Embryonic facial prominence (tissue), 1 donor: ENCODE data around the gene SIGLEC8.
"Not testable (repeated sequence)": the region's sequence is repeated elsewhere in the genome, so short reads cannot be mapped to it uniquely, and the experiment has no call there.

Experiments used
- DNase-seq: peaks from one replicate; pipeline ENCODE4 v3.0.0-alpha.2; 2016; ENCODE audit errors: extremely low spot score

Gene SIGLEC8

DNA sequence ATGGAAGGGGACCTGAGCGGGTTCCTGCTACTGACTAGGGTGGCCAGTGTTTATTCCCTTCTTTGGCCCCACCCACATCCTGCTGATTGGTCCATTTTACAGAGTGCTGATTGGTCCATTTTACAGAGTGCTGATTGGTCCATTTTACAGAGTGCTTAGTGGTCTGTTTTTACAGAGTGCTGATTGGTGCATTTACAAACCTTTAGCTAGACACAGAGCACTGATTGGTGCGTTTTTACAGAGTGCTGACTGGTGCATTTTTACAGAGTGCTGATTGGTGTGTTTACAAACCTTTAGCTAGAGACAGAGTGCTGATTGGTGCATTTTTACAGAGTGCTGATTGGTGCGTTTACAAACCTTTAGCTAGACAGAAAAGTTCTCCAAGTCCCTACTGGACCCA is 10.7 kb downstream of the SIGLEC8 start:
- DNase-seq: not testable (repeated sequence)

GRCh38 chr19:51441410-51442390 is 16.6 kb downstream of the SIGLEC8 start:
- no peak for DNase-seq

DNA sequence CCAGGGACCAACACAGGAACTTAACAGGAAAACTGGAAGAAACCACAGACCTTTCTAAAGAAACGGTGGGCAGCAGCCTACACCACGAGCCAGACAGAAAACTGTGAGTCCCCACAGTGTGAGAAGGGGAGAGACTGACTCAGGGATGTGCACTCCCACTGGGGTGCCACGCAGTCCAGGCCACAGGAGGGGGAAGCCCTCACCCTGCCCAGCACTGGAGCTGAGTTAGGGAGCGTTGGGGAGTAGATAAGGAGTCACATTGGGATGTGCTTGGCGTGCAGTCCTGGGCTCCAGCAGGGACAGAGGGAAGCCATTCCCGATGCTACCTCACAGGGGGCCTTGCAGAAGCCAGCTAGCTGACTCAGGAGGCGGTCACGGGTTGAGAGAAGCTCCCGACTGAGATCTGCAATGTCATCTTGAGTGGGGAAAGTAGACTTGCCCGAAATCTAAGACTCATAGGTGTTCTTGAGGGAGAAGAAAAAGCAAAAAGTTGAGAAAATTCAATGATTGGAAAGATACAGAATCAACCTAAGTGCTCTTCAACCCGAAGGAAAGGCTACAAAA is 17.3 kb downstream of the SIGLEC8 start:
- no peak for DNase-seq

- DNase-seq: no peak
Measured at GRCh38 chr19:51440052-51440451, 18.2 kb downstream of the SIGLEC8 start.

- DNase-seq: no peak
Measured at GRCh38 chr19:51439021-51439465, 19.2 kb downstream of the SIGLEC8 start.

DNA sequence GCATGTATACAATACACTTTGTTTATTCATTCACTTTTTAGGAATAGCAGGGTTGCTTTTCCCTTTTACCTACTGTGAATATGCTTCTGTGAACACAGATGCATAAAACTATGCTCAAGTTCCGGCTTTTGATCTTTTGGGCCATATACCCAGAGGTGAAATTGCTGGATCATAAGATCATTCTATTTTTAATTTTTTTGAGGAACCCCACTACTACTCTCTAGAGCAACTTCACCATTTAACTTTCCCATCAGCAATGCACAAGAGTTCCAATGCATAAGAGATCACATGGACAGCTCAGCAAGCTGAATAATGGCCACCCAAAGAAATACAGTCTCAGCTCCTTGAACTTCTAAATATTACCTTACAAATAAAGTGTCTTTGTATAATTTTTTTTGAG is 23.8 kb downstream of the SIGLEC8 start:
- DNase-seq: no peak

DNA sequence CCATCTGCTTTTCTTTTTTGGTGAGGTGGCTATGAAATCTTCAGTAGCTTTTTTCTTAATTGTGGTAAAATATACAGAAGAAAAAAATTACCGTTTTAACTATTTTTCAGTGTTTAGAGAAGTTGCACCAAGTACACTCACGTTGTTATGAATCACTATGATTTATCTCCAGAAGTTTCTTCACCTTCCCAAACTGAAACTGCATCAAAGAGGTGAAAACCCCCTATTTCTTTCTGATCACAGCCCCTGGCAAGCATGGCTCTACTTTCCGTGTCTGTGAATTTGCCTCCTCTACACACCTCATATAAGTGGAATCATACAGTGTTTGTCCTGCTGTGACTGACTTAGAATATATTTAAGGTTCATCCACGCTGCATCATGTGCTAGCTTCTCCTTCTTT is 25.2 kb downstream of the SIGLEC8 start:
- no peak for DNase-seq

DNA sequence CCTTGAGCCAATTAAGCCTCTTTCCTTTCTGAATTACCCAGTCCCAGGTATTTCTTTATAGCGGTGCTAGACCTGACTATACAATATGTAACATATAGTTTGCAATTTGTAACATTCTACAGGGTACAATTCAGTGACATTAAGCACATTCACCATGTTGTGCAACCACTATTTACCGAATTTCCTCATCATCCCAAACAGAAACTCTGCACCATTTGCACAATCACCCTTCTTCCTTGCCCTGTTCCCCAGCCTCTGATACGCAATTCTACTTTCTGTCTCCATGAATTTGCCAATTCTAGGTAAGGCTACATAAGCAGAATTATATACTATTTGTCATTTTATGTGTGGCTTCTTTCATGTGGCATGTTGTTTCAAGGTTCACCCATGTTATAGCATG is 27.1 kb downstream of the SIGLEC8 start:
- DNase-seq: no peak

DNA sequence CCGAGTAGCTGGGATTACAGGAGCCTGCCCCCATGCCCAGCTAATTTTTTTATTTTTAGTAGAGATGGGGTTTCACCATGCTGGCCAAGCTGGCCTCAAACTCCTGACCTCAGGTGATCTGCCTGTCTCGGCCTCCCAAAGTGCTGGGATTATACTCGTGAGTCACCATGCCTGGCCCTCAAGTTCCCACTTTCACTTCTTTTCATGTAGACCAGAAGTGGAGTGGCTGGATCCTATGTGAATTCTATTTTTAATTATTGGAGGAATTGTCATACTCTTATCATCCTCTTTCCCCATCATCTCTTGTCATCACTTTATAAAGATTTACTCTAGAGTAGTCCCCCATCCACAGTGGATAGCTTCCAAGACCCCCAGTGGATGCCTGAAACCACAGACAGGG is 28.0 kb downstream of the SIGLEC8 start:
- no peak for DNase-seq

DNA sequence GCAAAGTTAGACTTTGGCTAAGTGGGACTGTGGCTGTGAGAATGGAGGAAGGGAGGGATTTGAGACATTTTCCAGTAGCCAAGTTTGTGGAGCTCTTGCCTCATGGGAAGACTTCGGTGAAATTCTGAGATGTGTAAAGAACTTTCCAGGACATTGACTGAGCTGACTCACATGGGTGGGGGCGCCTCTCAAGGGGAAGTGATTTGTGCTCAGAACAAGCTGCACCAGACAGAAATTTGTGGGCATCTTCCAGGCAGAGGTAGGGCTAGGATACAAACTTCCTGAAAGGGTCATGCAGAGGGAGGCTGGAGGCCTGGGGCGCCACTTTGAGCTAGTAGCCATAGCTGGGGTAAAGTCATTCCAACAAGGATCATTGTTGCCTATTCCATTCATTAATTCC is 31.1 kb downstream of the SIGLEC8 start:
- no peak for DNase-seq

- no peak for DNase-seq
Measured at GRCh38 chr19:51422053-51422448, 36.2 kb downstream of the SIGLEC8 start.

- no peak for DNase-seq
Measured at GRCh38 chr19:51421229-51422052, 36.8 kb downstream of the SIGLEC8 start.

DNA sequence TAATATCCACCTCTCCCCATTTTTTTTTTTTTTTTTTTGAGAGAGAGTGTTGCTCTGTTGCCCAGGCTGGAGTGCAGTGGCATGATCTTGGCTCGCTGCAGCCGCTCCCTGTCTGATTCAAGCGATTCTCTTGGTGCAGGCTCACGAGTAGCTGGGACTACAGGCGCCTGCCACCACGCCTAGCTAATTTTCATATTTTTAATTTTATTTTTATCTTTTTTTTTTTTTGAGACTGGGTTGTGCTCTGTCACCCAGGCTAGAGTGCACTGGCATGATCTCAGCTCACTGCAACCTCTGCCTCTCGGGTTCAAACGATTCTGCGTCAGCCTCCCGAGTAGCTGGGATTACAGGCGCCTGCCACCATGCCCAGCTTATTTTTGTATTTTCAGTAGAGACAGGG is 37.7 kb downstream of the SIGLEC8 start:
- not testable (repeated sequence) for DNase-seq

DNA sequence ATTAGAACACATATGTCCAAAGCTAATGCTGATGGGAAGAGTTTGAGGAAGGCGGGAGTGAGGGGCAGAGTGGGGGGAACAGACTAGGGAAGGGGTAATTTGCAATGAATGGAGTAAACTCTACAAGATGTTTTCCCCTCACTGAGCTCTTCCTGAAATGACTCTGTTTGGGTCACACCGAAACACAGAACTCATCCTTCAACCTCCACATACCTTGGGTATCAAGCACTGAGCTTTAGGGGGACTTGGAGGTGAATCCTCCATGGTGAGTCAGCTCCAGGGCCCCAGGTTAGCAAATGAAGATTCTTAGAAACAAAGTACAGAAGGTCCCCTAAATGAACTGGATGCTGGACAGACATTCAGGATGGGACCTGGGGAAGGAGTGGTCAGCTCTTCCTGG is 39.5 kb downstream of the SIGLEC8 start:
- no peak for DNase-seq

DNA sequence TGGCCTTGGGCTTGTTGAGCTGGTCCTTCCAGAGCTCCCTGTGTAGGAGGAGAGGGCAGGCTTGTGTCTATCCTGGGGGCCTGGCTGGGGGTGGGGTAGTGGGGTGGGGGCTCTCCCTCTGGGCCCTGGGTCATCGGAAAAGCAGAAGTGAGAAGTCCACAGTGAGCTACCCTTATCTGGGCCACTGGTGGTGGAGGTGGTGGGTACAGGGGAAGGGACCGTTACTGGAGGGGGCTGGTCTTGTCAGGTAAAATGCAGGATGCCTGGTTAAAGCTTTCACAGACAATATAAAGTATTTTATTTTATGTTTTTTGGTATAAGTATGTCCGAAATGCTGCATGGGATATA is 40.5 kb downstream of the SIGLEC8 start:
- no peak for DNase-seq

- no peak for DNase-seq
Measured at GRCh38 chr19:51417107-51417809, 41.0 kb downstream of the SIGLEC8 start, which contains the start of gene SIGLEC10. Gene SIGLEC10 (minus strand): TSS chr19:51417642. CDS start chr19:51417581, 61 bp downstream.

GRCh38 chr19:51416422-51416821 is 41.8 kb downstream of the SIGLEC8 start:
- not testable (repeated sequence) for DNase-seq

DNA sequence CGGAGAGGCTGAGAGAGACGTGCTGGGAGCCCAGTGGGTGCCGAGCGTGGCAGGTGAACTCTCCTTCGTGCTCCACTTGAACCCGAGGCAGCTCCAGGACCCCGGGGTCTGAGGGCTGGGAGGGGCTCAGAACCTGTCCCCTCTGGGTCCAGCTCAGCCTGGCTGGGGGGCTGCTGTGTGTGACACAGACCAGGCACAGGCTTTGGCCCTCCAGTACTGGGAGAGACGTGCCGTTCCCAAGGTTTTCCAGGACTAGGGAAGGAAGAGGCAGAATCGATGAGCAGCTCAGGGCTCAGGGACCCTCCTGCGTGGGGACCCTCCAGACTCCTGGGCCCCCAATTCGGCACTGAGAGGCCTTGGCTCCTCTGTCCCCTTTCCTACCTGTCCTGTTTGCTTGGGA is 43.1 kb downstream of the SIGLEC8 start:
- DNase-seq: no peak

- no peak for DNase-seq
Measured at GRCh38 chr19:51410950-51411748, 47.1 kb downstream of the SIGLEC8 start.

DNA sequence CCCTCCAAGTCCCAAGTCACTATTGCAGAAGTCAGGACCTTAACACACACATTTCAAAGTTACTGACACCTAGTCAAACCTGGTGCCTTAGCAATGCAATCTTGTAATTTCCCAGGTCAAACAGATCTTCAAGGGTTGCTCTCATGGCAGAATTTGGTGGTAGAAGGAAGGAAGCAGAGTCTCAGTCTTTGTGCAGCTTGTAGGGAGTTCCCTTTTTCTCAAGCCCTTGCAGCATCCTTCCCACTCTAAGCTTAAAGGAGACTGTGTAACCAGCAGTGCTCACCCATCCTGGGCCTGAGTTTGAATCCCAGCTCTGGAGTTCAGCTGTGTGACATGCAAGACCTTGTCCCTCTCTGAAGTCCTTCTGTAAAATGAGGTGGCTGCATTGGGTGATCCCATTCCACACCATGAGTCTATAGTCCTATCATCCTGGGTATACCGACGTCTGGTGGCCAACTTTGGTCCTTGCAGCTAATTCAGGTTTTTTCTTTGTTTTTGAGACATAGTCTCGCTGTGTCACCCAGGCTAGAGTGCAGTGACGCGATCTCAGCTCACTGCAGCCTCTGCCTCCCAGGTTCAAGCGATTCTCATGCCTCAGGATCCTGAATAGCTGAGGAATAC is 50.6 kb downstream of the SIGLEC8 start:
- no peak for DNase-seq
